OCI-LY3 (cell line): ENCODE data around the gene SMCO1.

ENCODE experiments used
- EZH2phosphoT487 ChIP-seq: fragments of 200-600 bp; shearing (Covaris generic); IDR thresholded peaks from 2 replicates; pipeline ENCODE4 v1.6.1; 2018; ENCODE audit warnings: antibody characterized with exemption, mixed run types, low read depth
- TF ChIP-seq, protein P1 (sequence below): fragments of 200-600, 300-600 bp; sonication (generic); IDR thresholded peaks from 2 replicates; pipeline ENCODE4 v1.5.1; 2014; ENCODE audit warnings: antibody characterized with exemption, low read length, low read depth

- TF ChIP-seq, protein P1, sequence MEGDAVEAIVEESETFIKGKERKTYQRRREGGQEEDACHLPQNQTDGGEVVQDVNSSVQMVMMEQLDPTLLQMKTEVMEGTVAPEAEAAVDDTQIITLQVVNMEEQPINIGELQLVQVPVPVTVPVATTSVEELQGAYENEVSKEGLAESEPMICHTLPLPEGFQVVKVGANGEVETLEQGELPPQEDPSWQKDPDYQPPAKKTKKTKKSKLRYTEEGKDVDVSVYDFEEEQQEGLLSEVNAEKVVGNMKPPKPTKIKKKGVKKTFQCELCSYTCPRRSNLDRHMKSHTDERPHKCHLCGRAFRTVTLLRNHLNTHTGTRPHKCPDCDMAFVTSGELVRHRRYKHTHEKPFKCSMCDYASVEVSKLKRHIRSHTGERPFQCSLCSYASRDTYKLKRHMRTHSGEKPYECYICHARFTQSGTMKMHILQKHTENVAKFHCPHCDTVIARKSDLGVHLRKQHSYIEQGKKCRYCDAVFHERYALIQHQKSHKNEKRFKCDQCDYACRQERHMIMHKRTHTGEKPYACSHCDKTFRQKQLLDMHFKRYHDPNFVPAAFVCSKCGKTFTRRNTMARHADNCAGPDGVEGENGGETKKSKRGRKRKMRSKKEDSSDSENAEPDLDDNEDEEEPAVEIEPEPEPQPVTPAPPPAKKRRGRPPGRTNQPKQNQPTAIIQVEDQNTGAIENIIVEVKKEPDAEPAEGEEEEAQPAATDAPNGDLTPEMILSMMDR = no peak
- no peak for TF ChIP-seq EZH2phosphoT487
Measured at GRCh38 chr3:196501316-196502044, 13.7 kb downstream of the SMCO1 start.
